Lung (tissue), 12 donors: Measurements from ENCODE around the gene PPP2R5C. TPM values are rescaled to one million over a fixed set of nuclear protein-coding genes. Genes with fewer than 3 reads are reported as not detected.

ENCODE experiments used
- ATAC-seq: fragments of 200-7000 bp; cut with Tn5 transposase; one replicate; pipeline ENCODE4 v1.9.1; 2020; ENCODE audit warnings: moderate number of reproducible peaks; ENCODE audit not compliant: insufficient read depth, low FRiP score
- DNase-seq, 3 donors: peaks; one replicate each; pipeline ENCODE4 v3.0.0-alpha.2; 2013 to 2017
- H3K27ac ChIP-seq, 2 donors: one replicate each; pipeline ENCODE4 v1.5.1; 2013; ENCODE audit warnings: mild to moderate bottlenecking in 2 of 2, moderate library complexity in 2 of 2, control low read depth in 1 of 2, inconsistent platforms in 1 of 2, low read depth in 1 of 2, low read length in 1 of 2
- H3K27me3 ChIP-seq, 3 donors: one replicate each; pipeline ENCODE4 v1.5.1; 2013; ENCODE audit warnings: low read length in 2 of 3; ENCODE audit not compliant: control insufficient read depth in 3 of 3, insufficient read depth in 3 of 3
- H3K36me3 ChIP-seq, 4 donors: one replicate each; pipeline ENCODE4 v1.5.1; 2013; ENCODE audit warnings: low read length in 4 of 4, mild to moderate bottlenecking in 1 of 4, moderate library complexity in 1 of 4; ENCODE audit not compliant: control insufficient read depth in 4 of 4, insufficient read depth in 4 of 4
- H3K4me1 ChIP-seq, 5 donors: one replicate each; pipeline ENCODE4 v1.5.1; 2013; ENCODE audit warnings: low read length in 5 of 5, mild to moderate bottlenecking in 2 of 5, moderate library complexity in 1 of 5; ENCODE audit not compliant: control insufficient read depth in 5 of 5, insufficient read depth in 5 of 5
- H3K4me3 ChIP-seq: one replicate; pipeline ENCODE4 v1.5.1; 2013; ENCODE audit warnings: mild to moderate bottlenecking, control low read depth, moderate library complexity
- H3K9ac ChIP-seq, 2 donors: one replicate each; pipeline ENCODE4 v1.5.1; 2013; ENCODE audit warnings: low read length in 2 of 2, control low read depth in 1 of 2; ENCODE audit not compliant: insufficient read depth in 1 of 2
- H3K9me3 ChIP-seq, 4 donors: one replicate each; pipeline ENCODE4 v1.5.1; 2013; ENCODE audit warnings: low read length in 3 of 4, mild to moderate bottlenecking in 1 of 4, moderate library complexity in 1 of 4; ENCODE audit not compliant: control insufficient read depth in 4 of 4, insufficient read depth in 3 of 4
- WGBS, 2 donors: extraction: QIAGEN DNeasy Blood & Tissue Kit; methylation state at CpG; one replicate each; pipeline ENCODE4 v1.1.7; 2013; 5-methylcytosine and 5-hydroxymethylcytosine counted together
- polyA plus RNA-seq, 2 donors: library from polyadenylated mRNA; stranded (reverse); fragments of 200-250 nt; gene quantifications; one replicate each; pipeline ENCODE4 v1.2.1, GENCODE V29; 2013
- total RNA-seq, 2 donors: library from RNA; depleted of rRNA in 1 of 2; stranded (reverse); fragments of >200 nt in 1 of 2; gene quantifications; one replicate each; pipeline ENCODE4 v1.2.1, GENCODE V29; 2014 to 2021
- TF ChIP-seq, protein P1 (sequence below): IDR thresholded peaks from 2 replicates; pipeline ENCODE4 v1.5.1; 2012; ENCODE audit warnings: mild to moderate bottlenecking; ENCODE audit errors: control extremely low read depth, extremely low read depth
- donor health status: control.
- donor health status: control.
- donor health status: Bipolar disorder and iron deficiency.
- donor health status: healthy.
- donor health status: DM: yes; HTN: yes; CAD: no.

The PPP2R5C gene
- total and polyA plus RNA-seq, 4 donors, result 66.6 to 180 (median 126) TPM

DNA sequence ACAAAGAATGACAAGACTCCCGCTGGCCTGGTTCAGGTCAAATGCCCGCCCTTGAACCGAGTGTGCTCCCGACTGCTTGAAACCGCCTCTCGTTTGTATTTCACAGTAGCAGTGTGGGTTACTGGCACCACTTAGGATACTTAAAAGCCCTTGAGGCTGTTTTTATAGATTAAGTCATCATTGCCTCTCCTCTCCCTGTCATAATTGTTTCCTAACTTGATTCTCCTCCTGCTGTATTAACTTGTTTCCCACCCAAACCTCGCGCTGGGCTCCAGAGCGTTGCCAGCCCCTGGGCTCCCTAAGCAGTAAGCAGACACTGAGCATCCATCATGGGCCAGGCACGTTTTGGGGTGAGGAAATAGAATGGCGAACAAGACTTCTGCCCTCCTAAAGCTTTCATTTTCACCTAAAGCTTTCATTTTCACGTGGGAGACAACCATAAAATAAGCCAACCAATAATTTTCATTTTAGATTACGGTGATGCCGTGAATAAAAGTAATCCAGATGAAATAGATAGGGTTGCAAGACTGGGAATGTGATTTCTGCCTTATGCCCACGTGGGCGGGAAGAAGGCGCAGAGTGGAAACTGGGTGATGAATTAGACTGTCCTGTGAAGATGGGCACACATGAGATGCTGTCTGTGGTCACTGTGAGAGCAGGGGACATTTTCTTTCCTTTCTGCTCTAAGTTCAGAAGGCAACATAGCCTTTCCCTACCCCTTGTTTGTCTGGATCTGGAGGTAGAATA is 97.5 kb downstream of the PPP2R5C start:
- TF ChIP-seq, protein P1, sequence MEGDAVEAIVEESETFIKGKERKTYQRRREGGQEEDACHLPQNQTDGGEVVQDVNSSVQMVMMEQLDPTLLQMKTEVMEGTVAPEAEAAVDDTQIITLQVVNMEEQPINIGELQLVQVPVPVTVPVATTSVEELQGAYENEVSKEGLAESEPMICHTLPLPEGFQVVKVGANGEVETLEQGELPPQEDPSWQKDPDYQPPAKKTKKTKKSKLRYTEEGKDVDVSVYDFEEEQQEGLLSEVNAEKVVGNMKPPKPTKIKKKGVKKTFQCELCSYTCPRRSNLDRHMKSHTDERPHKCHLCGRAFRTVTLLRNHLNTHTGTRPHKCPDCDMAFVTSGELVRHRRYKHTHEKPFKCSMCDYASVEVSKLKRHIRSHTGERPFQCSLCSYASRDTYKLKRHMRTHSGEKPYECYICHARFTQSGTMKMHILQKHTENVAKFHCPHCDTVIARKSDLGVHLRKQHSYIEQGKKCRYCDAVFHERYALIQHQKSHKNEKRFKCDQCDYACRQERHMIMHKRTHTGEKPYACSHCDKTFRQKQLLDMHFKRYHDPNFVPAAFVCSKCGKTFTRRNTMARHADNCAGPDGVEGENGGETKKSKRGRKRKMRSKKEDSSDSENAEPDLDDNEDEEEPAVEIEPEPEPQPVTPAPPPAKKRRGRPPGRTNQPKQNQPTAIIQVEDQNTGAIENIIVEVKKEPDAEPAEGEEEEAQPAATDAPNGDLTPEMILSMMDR, result no peak
- H3K36me3 ChIP-seq, result peaks cover 0 to 9% (median 6%) of the 10 kb centered on the region in 4 donors
- peaks cover 0 to 31% (median 0%) of the 10 kb centered on the region in 5 donors for H3K4me1 ChIP-seq
- no peaks in the 10 kb centered on the region for H3K27me3 ChIP-seq
- 74 to 89% methylated on average over 17 of the region's 17 CpGs for WGBS, 2 donors
- H3K9ac ChIP-seq, result no peak overlapping the region
- no peaks in the 10 kb centered on the region for H3K9me3 ChIP-seq
- no peak overlapping the region for H3K4me3 ChIP-seq
- H3K27ac ChIP-seq, result peak overlapping the region; percentile 78 to 86
- no peak for ATAC-seq
- peak in 1 of 3 donors; percentile 45 for DNase-seq

DNA sequence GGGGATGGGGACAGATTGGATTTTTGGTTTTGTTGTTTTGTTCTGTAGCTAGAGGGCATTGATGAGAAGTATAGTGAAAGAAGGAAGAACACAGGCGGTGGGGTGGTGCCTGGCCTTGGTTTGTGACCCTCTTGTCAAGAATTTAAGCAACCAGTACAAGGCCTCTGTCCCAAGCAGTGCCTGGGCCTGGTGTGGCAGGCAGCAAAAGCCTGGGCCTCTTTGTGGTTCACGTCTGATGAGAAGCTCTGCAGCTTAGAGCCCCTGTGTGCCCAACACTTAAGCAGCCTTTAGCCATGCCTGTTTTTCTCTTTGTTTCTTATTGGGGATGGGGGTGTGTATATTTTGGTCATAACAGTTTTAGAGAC is 98.0 kb downstream of the PPP2R5C start:
- Histone ChIP-seq H3K9me3 (no peaks in the 10 kb centered on the region), H3K27ac (peak overlapping the region; percentile 62 to 86), H3K9ac (no peak overlapping the region), H3K27me3 (no peaks in the 10 kb centered on the region), H3K4me1 (peaks cover 0 to 26% (median 0%) of the 10 kb centered on the region in 5 donors), H3K36me3 (peaks cover 0 to 13% (median 8%) of the 10 kb centered on the region in 4 donors), H3K4me3 (no peak overlapping the region)
- ATAC-seq (no peak), DNase-seq (no peak)
- 68 to 81% methylated on average over 2 of the region's 2 CpGs for WGBS, 2 donors
- TF ChIP-seq, protein P1, result no peak

DNA sequence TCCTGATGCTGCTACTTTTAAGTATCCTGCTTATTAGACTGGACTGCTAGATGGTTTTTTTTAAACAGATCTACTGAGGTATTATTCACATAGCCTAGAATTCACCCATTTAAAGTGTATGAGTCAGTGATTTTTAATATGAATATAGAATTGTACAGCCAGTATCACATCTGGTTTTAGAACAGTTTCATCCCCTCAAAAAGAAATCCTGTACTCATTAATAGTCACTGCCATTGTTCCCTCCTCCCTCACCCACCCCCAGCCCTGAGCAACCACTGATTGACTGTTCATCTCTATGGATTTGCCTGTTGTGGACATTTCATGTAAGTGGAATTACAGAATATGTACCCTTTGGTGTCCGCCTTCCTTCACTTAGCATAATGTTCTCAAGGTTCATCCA is 98.4 kb downstream of the PPP2R5C start:
- no peak for ATAC-seq
- Histone ChIP-seq H3K9ac (no peak overlapping the region), H3K27ac (peak overlapping the region in 1 of 2 donors; percentile 86), H3K4me3 (no peak overlapping the region), H3K4me1 (peaks cover 0 to 22% (median 0%) of the 10 kb centered on the region in 5 donors), H3K9me3 (no peaks in the 10 kb centered on the region), H3K27me3 (no peaks in the 10 kb centered on the region), H3K36me3 (peaks cover 0 to 13% (median 8%) of the 10 kb centered on the region in 4 donors)
- TF ChIP-seq, protein P1, result no peak
- WGBS, 2 donors, result 95 to 100% methylated on average over 1 of the region's 1 CpG
- no peak for DNase-seq
